SIG-M5 (cell line): ENCODE data around the gene ZBTB20.

Source experiments
- DNase-seq: peaks from one replicate; lab custom pipeline; 2025; lab: John Stamatoyannopoulos, UW

The ZBTB20 gene

DNA sequence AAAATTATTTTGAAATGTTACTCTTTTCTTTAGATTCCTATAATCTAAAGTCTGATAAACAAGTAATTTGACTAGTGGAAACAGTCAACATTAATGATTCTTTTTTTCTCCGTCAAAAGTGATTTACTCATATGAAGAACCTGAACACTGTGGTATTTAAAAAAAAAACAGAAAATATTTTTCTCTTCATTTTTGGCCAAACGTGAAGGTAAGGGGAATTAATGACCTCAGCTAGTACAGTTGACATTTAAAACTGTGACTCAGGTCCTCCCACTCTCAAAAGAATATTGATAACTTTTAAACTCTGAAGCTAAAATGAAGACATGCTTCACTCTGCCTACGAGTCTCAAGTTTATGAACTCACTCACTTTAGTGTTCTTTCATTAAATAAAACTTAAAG, 818.7 kb downstream of the ZBTB20 start:
- DNase-seq: no peak

DNA sequence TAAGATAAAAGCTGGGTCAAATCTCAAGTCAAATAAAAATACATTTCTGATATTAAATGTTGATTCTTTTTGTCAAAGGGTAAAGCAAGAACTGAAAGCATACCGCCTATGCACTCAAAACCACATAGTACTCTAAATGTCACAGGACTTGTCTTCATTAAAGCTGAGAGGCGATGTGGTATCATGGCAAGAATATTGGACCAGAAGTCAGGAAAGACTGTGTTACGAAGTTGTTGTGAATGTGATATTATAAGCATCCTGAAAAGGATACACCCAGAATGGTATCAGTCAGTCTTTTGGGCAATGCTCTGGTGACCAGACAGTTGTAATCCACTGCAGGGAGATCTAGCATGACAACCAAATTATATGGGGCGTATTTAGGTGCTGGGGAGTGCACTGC, 819.4 kb downstream of the ZBTB20 start:
- no peak for DNase-seq

DNA sequence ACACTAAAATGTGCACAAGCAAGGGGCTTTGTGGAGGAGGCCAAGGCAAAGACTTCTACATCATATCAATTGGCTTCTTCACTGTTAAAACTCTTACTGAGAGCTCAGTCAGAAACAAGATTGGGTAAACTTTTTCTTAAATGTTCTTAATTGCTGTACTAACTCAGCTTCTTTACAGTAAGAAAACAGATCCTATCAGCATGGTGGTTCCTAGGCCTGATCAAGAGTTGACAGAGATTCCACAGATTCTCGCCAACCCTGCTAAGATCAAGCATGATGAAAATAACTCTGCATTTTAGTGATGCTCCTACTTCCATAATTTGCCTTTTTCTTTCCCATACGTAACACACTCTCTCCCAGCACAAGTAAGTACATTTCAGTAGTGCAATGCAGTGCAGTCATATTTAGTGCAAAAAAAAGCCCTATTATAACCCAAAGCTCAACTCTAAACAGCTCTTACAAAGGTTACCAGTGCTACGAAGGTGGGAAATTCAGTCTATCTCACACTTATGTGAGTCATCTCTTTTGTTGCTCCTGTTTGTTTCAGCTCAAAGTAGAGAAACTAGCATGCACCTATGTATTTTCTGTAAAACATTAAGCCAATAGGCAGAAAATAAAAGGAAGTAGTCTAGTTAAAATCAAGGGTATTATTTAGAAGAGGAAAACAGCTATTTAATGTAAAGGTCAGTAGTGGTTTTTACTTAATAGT, 823.4 kb downstream of the ZBTB20 start:
- DNase-seq: no peak

DNA sequence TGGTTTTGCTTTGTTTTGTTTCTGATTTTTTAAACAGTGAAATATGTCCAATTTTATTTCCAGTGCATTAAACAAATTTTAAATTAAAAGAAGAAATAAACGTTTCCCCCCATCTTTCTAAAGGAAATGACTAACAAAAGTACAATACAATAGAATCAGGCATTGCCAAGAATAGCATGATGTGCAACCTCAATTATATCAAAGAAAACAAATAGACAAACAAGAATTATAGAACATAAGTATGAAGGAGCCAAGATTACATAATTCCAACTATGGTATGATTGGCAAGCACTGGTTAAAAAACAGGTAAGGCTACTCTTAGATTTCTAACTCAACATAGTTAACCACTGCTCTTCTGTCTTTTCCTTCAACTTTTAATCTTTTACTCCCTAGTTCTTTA, 826.8 kb downstream of the ZBTB20 start:
- no peak for DNase-seq

DNA sequence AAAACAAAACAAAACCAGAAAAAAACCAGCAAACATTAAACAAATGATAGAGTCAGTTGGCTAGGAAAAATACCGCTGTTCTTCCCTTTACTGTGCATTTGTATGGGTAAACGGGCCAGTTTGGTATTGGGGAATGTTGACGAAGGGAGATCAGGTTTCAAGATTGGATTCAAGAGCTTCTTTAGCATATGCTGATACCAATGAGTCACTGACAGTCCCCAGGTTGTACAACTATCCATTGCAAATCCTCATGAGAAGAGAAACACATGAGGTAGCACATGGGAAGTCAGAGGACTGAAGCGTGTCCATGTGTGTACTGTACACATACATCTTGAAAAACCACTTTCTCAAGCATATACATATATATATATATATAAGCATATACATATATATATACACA, 827.6 kb downstream of the ZBTB20 start:
- DNase-seq: no peak

GRCh38 chr3:114318295-114318694, 828.8 kb downstream of the ZBTB20 start:
- no peak for DNase-seq

DNA sequence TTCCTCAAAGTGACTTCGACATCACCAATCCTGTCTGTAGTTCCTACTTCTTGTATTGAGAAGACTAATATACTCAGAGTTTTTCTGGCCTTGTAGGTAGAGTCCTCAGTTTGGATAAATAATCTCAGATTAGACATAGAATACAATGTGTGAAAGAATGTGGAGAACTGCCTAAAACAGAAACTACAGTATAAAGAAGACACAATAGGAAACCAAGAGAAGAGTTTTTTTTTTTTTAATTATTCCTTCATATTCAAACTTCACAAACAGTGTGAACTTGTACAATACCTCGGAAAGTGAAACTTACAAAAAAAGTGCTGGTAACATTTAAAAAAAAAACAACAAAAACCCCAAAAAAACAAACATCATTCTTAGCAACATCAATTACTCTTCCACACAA, 832.8 kb downstream of the ZBTB20 start:
- DNase-seq: no peak

- DNase-seq: no peak
These were observed 833.7 kb downstream of the ZBTB20 start for GRCh38 chr3:114313426-114313825.

GRCh38 chr3:114310695-114311094, 836.4 kb downstream of the ZBTB20 start:
- no peak for DNase-seq

GRCh38 chr3:114308830-114309229, 838.3 kb downstream of the ZBTB20 start:
- DNase-seq: no peak

DNA sequence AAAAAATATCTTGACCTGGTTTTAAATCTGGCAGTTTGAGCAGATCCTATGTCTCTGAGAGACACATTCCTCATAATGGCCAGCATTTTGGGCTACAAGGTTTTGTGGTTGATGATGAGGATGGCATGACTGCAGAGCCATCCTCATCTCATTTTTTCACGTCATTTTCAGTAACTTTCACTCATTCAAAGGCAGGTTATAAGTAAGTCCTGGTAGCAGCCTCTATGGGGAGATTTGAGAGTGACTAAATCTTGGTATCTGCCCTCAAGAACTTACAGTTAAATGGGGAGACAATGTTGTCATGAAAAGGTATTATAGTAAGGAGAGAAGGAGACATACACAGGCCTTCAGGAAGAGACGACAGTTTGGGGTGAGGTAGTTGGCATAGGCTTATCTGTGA, 838.7 kb downstream of the ZBTB20 start:
- DNase-seq: no peak

GRCh38 chr3:114307832-114308231, 839.3 kb downstream of the ZBTB20 start:
- no peak for DNase-seq

GRCh38 chr3:114307222-114307830, 839.8 kb downstream of the ZBTB20 start:
- no peak for DNase-seq

GRCh38 chr3:114299941-114300624, 847.0 kb downstream of the ZBTB20 start:
- DNase-seq: no peak

DNA sequence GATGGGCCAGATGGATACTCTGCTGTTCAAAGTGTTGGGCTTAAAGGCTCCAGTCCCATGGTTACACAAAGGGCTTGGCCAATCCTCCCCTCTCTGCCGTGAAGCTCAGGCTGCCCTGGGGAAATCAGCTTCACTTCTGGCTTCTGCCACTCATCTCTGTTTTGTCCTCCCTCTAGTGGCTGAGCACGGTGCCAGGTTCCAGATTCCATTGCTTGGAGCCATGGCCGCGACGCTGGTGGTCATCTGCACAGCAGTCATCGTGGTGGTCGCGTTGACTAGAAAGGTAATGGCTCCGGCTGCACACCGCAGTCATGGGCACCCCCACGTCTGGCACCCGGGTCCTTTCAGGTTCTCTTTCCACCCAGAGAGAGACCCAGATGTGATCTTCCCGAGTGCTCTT, 847.7 kb downstream of the ZBTB20 start:
- DNase-seq: no peak

DNA sequence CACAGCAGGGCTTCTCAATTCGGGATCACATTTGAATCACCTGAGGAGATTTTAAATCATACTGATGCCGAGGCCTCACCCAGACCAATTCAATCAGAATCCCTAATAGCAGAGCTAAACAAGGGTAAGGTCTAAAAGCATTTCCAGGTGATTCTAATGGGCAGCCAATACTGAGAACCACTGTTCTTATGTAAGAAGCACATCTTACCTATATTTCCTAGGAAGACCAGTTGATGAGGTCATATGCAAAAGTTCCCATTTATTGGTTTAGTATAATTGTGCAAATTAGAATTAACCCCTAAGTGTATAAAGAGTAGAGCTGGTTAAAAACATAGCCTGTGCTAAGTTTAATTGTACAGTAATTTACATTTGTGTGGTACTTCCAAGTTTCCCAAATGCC, 851.1 kb downstream of the ZBTB20 start:
- DNase-seq: no peak

- no peak for DNase-seq
These were observed 852.1 kb downstream of the ZBTB20 start for GRCh38 chr3:114294940-114295480.

DNA sequence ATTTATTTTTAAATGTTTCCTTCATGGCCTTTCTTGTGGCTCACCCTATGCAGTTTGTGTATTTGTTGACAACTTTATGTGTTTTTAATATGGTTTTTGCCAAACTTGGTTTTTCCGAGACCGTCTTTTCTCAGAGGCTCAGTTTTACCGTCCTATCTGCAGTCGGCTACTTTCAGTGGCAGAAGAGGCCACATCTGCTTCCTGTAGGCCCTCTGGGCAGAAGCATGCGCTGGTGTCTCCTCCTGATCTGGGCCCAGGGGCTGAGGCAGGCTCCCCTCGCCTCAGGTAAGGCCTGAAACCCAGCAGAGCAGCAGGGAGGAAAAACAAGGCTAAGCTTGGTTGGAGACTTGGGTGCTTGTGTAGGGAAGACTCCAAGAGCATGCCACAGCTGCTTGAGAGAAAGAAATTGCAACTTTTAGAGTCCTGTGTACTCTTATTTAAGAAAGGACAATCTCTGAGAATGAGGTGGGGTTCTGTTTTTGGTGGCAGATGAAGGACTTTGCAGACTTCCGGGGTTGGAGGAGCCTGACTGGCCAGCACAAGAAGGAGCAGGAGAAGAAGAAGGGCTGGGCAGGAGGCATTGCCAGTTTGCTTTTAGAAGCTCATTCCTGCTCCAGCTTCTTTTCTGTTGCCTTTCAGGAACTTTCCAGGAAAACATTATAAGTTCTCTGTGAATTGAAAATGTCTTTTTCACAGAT, 853.1 kb downstream of the ZBTB20 start, which contains the start of gene TIGIT:
Gene TIGIT (plus strand): TSS at position 191 of the 698 bp plus-strand sequence. CDS start 34 bp downstream, at position 225.
- DNase-seq: no peak

- peak; percentile 10 for DNase-seq
These were observed 855.9 kb downstream of the ZBTB20 start for GRCh38 chr3:114290911-114291901.

- no peak for DNase-seq
These were observed 860.8 kb downstream of the ZBTB20 start for GRCh38 chr3:114286266-114286665.

DNA sequence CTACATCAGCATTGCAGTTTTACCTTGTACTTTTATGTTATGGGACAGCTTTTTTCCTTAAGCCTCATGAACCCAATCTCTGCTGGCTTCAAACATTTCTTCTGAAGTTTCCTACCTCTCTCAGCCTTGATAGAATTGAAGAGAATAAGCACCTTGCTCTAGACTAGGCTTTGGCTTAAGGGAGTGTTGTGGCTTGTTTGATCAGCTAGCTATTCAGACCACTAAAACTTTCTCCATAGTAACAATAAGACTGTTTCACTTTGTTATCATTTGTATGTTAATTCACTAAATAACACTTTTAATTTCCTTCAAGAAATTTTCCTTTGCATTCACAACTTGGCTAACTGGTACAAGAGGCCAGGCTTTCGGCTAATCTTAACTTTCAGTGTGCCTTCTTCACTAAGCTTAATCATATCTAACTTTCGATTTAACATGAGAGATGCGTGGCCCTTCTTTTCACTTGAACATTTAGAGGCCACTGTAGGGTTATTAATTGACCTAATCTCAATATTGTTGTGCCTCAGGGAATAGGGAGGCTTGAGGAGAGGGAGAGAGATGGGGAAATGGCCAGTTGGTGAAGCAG, 861.3 kb downstream of the ZBTB20 start:
- DNase-seq: no peak
